ENCODE measurements around the gene GPR35. TPM values are rescaled to one million over a fixed set of nuclear protein-coding genes. Genes with fewer than 3 reads are reported as not detected.
"Not testable (repeated sequence)": the region's sequence is repeated elsewhere in the genome, so short reads cannot be mapped to it uniquely, and the experiment has no call there.

The GPR35 gene
- total and polyA plus RNA-seq, 2 of the 13 experiments (the other 11 are each of a cell fraction or from before 2014, with no cell fraction given): 27.1 to 44.2 TPM

DNA sequence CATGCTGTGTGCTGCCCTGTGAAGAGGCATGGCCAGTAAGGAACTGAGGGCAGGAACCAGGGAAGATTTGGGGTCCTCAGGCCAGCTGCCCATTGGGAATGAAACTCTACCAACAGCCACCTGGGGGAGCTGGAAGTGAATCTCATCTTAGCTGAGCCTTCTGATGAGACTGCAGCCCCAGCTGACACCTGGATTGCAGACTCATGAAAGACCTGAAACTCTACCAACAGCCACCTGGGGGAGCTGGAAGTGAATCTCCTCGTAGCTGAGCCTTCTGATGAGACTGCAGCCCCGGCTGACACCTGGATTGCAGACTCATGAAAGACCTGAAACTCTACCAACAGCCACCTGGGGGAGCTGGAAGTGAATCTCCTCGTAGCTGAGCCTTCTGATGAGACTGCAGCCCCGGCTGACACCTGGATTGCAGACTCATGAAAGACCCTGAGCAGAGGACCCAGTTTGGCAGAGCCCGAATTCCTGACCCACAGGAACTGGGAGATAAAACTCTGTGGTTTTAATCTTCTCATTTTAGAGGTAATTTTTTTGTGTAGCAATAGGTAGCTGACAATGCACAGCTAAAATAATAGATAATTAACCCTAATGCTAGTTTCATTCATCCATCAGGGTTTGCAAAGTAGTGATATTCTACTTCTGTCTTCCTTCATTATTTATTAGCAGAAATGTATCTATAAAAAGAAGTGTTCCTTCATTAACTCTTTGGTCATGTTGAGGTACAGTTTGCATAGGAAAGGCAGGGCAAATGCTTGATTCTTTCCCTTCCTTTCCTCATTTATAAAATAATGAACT lies 8.2 kb upstream of the GPR35 start:
- BruUV-seq (replicated peaks); H3K4me3 ChIP-seq (replicated peaks in 1 of 3; ENCODE audit: insufficient read depth in 1 of 3, low read depth in 2 of 3, low read length in 3 of 3); H3K79me2 ChIP-seq (ENCODE audit: insufficient read depth, low read length); H3K27me3 ChIP-seq (ENCODE audit: control insufficient read depth in 1 of 2, insufficient read depth in 2 of 2, low read length in 2 of 2); H3K27ac ChIP-seq (ENCODE audit: extremely low read length, insufficient read depth, low read length); H3K9ac ChIP-seq (ENCODE audit: insufficient read depth, low read depth, low read length); H3K4me1 ChIP-seq (ENCODE audit: insufficient read depth, low read length); CTCF ChIA-PET (ENCODE audit: low intra/inter-chr PET ratio, low total read pairs); intact Hi-C loops (cut with micrococcal nuclease; ENCODE audit: unreplicated experiment); in situ Hi-C loops (cut with HindIII; ENCODE audit: extremely low pct_ligation_motif_present, low pct_unique_long_range_greater_than_20kb); H4K20me1 ChIP-seq (ENCODE audit: insufficient read depth, low read length); H3K4me2 ChIP-seq (ENCODE audit: low read depth, low read length); H2AFZ ChIP-seq (ENCODE audit: low read length): not testable (repeated sequence)
- 69% methylated on average over 5 of the region's 5 CpGs for WGBS (ENCODE audit: low lambda C conversion rate)
- DNase-seq (ENCODE audit: low spot score) (peak; percentile 34), FAIRE-seq (peak; percentile 73), ATAC-seq (peak; percentile 62)
- TF ChIP-seq, protein P1, sequence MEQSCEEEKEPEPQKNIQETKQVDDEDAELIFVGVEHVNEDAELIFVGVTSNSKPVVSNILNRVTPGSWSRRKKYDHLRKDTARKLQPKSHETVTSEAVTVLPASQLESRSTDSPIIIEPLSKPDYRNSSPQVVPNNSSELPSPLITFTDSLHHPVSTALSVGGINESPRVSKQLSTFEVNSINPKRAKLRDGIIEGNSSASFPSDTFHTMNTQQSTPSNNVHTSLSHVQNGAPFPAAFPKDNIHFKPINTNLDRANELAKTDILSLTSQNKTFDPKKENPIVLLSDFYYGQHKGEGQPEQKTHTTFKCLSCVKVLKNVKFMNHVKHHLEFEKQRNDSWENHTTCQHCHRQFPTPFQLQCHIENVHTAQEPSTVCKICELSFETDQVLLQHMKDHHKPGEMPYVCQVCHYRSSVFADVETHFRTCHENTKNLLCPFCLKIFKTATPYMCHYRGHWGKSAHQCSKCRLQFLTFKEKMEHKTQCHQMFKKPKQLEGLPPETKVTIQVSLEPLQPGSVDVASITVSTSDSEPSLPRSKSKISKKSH (CRISPR knock-in tag; IDR thresholded peaks at IDR 0.05; ENCODE audit: borderline replicate concordance): peak; percentile 45; the same call in 1 of the 2 replicates
- TF ChIP-seq, protein P2, sequence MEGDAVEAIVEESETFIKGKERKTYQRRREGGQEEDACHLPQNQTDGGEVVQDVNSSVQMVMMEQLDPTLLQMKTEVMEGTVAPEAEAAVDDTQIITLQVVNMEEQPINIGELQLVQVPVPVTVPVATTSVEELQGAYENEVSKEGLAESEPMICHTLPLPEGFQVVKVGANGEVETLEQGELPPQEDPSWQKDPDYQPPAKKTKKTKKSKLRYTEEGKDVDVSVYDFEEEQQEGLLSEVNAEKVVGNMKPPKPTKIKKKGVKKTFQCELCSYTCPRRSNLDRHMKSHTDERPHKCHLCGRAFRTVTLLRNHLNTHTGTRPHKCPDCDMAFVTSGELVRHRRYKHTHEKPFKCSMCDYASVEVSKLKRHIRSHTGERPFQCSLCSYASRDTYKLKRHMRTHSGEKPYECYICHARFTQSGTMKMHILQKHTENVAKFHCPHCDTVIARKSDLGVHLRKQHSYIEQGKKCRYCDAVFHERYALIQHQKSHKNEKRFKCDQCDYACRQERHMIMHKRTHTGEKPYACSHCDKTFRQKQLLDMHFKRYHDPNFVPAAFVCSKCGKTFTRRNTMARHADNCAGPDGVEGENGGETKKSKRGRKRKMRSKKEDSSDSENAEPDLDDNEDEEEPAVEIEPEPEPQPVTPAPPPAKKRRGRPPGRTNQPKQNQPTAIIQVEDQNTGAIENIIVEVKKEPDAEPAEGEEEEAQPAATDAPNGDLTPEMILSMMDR (CRISPR knock-in tag; IDR thresholded peaks at IDR 0.05): peak; percentile 51
- TF ChIP-seq CBX5 (CRISPR knock-in tag; IDR thresholded peaks at IDR 0.05; ENCODE audit: borderline replicate concordance) (0 out of 2 replicates have a peak, but pooled peaks have one; percentile 46), ZNF501 (CRISPR knock-in tag; IDR thresholded peaks at IDR 0.05) (0 out of 2 replicates have a peak, but pooled peaks have one; percentile 30)
- POLR2A ChIA-PET: interaction anchor here (1.0 to 1.2 kb wide), 2 partner anchors 11 to 13 kb away, joined by 3 to 4 read pairs; no protein-coding TSS in a partner anchor
- Histone ChIP-seq H3K36me3 (replicated peaks in 1 of 2; ENCODE audit: control insufficient read depth in 1 of 2, insufficient read depth in 2 of 2, low read length in 2 of 2) (peaks cover 23 to 74% of the 10 kb centered on the region in 2 experiments), H3K9me3 (ENCODE audit: low read length) (peaks cover 22% of the 10 kb centered on the region)
